Activated T-cell treated with anti-CD3 and anti-CD28 coated beads, Interleukin-2, amount 50 U/mL, for 72 hours (primary cell): ENCODE measurements around the gene ANKFN1. TPM values are rescaled to one million over a fixed set of nuclear protein-coding genes. Genes with fewer than 3 reads are reported as not detected.
"Not testable (repeated sequence)": the region's sequence is repeated elsewhere in the genome, so short reads cannot be mapped to it uniquely, and the experiment has no call there.

Experiments used
- ATAC-seq, 2 donors: fragments of 150-1000 bp; cut with Tn5 transposase; replicated peaks in 1 of 2; 2 replicates each; pipeline ENCODE4 v1.10.0; 2021; ENCODE audit warnings: moderate library complexity in 2 of 2, mild to moderate bottlenecking in 1 of 2
- DNase-seq, 2 donors: peaks; one replicate each; pipeline ENCODE4 v3.0.0; 2021 to 2022; ENCODE audit warnings: mixed read lengths in 1 of 2
- H3K27ac Mint-ChIP-seq: one replicate; pipeline ENCODE4 v1.8.0; 2022; ENCODE audit warnings: mild to moderate bottlenecking, moderate library complexity, mixed read lengths
- H3K27me3 Mint-ChIP-seq: one replicate; pipeline ENCODE4 v1.8.0; 2022; ENCODE audit warnings: low read depth, mixed read lengths
- H3K36me3 Mint-ChIP-seq, 2 donors: one replicate each; pipeline ENCODE4 v1.8.0; 2022; ENCODE audit warnings: mixed read lengths in 2 of 2, mild to moderate bottlenecking in 1 of 2; ENCODE audit not compliant: insufficient read depth in 2 of 2
- H3K4me1 Mint-ChIP-seq: one replicate; pipeline ENCODE4 v1.8.0; 2022; ENCODE audit warnings: low read depth, mixed read lengths
- H3K4me3 Mint-ChIP-seq, 2 donors: one replicate each; pipeline ENCODE4 v1.8.0; 2022; ENCODE audit warnings: mild to moderate bottlenecking in 2 of 2, mixed read lengths in 2 of 2, moderate library complexity in 2 of 2
- H3K9me3 Mint-ChIP-seq, 2 donors: one replicate each; pipeline ENCODE4 v1.8.0; 2022; ENCODE audit warnings: mixed read lengths in 2 of 2
- total RNA-seq, 2 donors: library from RNA; stranded (reverse); gene quantifications; one replicate each; pipeline ENCODE4 v1.2.3, GENCODE V29; 2022

The ANKFN1 gene
- total RNA-seq, 2 donors from 2014 or later = not detected

GRCh38 chr17:56244268-56244890, 91.1 kb downstream of the ANKFN1 start:
- ATAC-seq (peak; percentile 50 to 53), DNase-seq (no peak)
- no peaks in the 10 kb centered on the region for H3K4me1 Mint-ChIP-seq
- H3K4me3 Mint-ChIP-seq = no peak overlapping the region
- no peak overlapping the region for H3K27ac Mint-ChIP-seq
- H3K27me3 Mint-ChIP-seq = peaks cover 6% of the 10 kb centered on the region
- H3K9me3 Mint-ChIP-seq = no peaks in the 10 kb centered on the region
- no peaks in the 10 kb centered on the region for H3K36me3 Mint-ChIP-seq

- DNase-seq = no peak
- Mint-ChIP-seq H3K9me3 (no peaks in the 10 kb centered on the region), H3K27ac (no peak overlapping the region), H3K36me3 (no peaks in the 10 kb centered on the region), H3K4me3 (no peak overlapping the region), H3K27me3 (peaks cover 6% of the 10 kb centered on the region), H3K4me1 (no peaks in the 10 kb centered on the region)
- no peak for ATAC-seq
These were observed 94.5 kb downstream of the ANKFN1 start for GRCh38 chr17:56247816-56248215.

GRCh38 chr17:56257075-56257474, 103.8 kb downstream of the ANKFN1 start:
- Mint-ChIP-seq H3K36me3 (no peaks in the 10 kb centered on the region), H3K4me1 (no peaks in the 10 kb centered on the region), H3K27ac (no peak overlapping the region), H3K9me3 (no peaks in the 10 kb centered on the region), H3K27me3 (no peaks in the 10 kb centered on the region), H3K4me3 (no peak overlapping the region)
- ATAC-seq (no peak), DNase-seq (no peak)

GRCh38 chr17:56260376-56261002, 107.2 kb downstream of the ANKFN1 start:
- Mint-ChIP-seq H3K36me3 (no peaks in the 10 kb centered on the region), H3K9me3 (no peaks in the 10 kb centered on the region), H3K27me3 (no peaks in the 10 kb centered on the region), H3K4me1 (no peaks in the 10 kb centered on the region), H3K27ac (no peak overlapping the region), H3K4me3 (no peak overlapping the region)
- DNase-seq = no peak
- no peak for ATAC-seq

GRCh38 chr17:56262803-56263202, 109.5 kb downstream of the ANKFN1 start:
- H3K4me1 Mint-ChIP-seq = no peaks in the 10 kb centered on the region
- H3K27me3 Mint-ChIP-seq = no peaks in the 10 kb centered on the region
- DNase-seq = no peak
- H3K4me3 Mint-ChIP-seq = no peak overlapping the region
- H3K9me3 Mint-ChIP-seq = no peaks in the 10 kb centered on the region
- ATAC-seq = no peak
- no peaks in the 10 kb centered on the region for H3K36me3 Mint-ChIP-seq
- H3K27ac Mint-ChIP-seq = no peak overlapping the region

DNA sequence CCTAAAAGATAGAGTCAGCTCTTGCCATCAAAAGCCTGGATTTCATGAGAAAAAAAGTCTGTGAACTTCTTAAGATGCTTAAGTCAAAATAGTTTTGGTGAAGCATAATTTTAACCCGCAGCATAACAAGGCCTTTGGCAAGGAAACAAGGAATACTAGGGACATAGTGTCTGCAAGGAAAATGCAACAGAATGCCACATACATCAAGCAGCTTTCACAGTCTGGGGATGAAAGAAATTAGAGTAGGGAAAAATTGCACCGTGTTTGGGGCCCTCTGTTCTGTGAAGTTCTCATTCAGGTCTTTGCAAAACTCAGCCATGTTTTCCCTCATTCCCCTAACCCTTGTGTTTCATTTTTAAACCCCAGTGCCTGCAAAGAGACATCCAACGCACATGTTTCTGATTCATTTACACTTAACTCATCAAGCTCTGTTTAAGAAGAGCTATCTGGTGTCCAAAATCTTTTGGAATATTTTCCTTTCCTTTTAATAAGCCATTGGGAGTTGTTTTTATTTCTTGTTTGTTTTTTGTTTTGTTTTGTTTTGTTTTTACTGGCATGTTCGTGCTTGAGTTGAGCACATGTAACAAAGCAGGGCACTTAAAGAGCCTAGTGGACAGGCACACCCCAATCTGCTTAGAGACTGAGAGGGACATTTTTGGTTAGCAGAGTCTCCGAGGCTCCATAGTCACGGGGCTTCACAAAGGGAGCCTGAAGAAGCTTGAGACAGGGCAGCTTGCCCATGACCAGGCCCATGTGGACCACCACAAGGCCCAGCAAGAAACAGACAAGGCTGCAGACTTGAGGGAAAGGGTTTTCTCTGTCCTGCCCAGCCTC, 116.5 kb downstream of the ANKFN1 start:
- ATAC-seq (no peak), DNase-seq (no peak)
- Mint-ChIP-seq H3K36me3 (no peaks in the 10 kb centered on the region), H3K4me1 (no peaks in the 10 kb centered on the region), H3K9me3 (no peaks in the 10 kb centered on the region), H3K4me3 (no peak overlapping the region), H3K27ac (no peak overlapping the region), H3K27me3 (no peaks in the 10 kb centered on the region)

GRCh38 chr17:56274491-56274890, 121.2 kb downstream of the ANKFN1 start:
- no peaks in the 10 kb centered on the region for H3K36me3 Mint-ChIP-seq
- H3K4me3 Mint-ChIP-seq = no peak overlapping the region
- H3K4me1 Mint-ChIP-seq = no peaks in the 10 kb centered on the region
- H3K9me3 Mint-ChIP-seq = no peaks in the 10 kb centered on the region
- no peak for DNase-seq
- ATAC-seq = no peak
- no peaks in the 10 kb centered on the region for H3K27me3 Mint-ChIP-seq
- no peak overlapping the region for H3K27ac Mint-ChIP-seq

DNA sequence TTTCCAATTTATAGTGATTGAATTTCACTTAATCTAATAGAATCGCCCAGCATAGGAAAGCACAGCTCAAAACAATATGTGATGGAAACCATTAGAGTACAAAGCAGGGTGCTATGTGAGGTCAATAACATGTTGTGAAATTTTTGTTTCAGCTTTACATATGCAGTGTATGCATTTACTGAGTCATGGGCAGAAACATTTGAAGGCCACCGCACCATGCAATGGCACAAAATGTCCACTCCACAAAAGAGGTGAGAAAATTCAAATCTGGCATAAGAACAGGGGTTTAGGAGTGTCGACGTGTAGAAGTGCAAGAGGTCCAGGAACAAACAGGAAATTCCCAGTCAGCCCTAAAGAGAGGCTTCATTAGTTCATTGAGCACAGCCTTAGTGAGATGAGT, 131.2 kb downstream of the ANKFN1 start:
- ATAC-seq (no peak), DNase-seq (no peak)
- Mint-ChIP-seq H3K27ac (no peak overlapping the region), H3K9me3 (no peaks in the 10 kb centered on the region), H3K36me3 (no peaks in the 10 kb centered on the region), H3K4me3 (no peak overlapping the region), H3K4me1 (no peaks in the 10 kb centered on the region), H3K27me3 (no peaks in the 10 kb centered on the region)

DNA sequence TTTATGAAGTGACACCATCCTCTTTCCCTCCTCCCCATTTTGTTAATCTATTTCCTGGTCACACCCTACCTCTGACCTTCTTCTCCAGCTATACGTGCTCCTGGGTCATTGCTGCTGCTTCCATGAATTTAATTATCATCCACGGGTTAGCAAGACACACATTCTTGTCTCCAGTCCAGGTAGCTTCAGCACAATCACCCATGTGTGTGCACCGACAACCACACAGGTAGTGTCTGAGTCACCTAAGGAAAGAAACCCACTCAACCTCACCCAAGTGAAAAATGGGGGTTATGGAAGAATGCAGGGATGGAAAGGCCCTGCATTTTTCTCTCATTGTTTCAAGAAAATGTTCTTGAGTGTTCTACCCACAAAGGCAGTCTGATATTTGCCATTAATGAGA, 135.5 kb downstream of the ANKFN1 start:
- not testable (repeated sequence) for H3K36me3 Mint-ChIP-seq, H3K27me3 Mint-ChIP-seq, DNase-seq, H3K4me3 Mint-ChIP-seq, H3K27ac Mint-ChIP-seq, H3K9me3 Mint-ChIP-seq, ATAC-seq
- peaks cover 31% of the 10 kb centered on the region for H3K4me1 Mint-ChIP-seq

- Mint-ChIP-seq H3K27me3 (no peaks in the 10 kb centered on the region), H3K27ac (no peak overlapping the region), H3K4me1 (peaks cover 31% of the 10 kb centered on the region), H3K36me3 (no peaks in the 10 kb centered on the region), H3K4me3 (no peak overlapping the region), H3K9me3 (no peaks in the 10 kb centered on the region)
- no peak for ATAC-seq
- DNase-seq = no peak
These were observed 136.0 kb downstream of the ANKFN1 start for GRCh38 chr17:56289321-56289720.

GRCh38 chr17:56290101-56290801, 137.0 kb downstream of the ANKFN1 start:
- no peaks in the 10 kb centered on the region for H3K36me3 Mint-ChIP-seq
- peak overlapping the region; percentile 11 to 31 for H3K4me3 Mint-ChIP-seq
- no peaks in the 10 kb centered on the region for H3K27me3 Mint-ChIP-seq
- peaks cover 31% of the 10 kb centered on the region for H3K4me1 Mint-ChIP-seq
- no peak for ATAC-seq
- H3K27ac Mint-ChIP-seq = peak overlapping the region; percentile 33
- no peaks in the 10 kb centered on the region for H3K9me3 Mint-ChIP-seq
- DNase-seq = no peak

DNA sequence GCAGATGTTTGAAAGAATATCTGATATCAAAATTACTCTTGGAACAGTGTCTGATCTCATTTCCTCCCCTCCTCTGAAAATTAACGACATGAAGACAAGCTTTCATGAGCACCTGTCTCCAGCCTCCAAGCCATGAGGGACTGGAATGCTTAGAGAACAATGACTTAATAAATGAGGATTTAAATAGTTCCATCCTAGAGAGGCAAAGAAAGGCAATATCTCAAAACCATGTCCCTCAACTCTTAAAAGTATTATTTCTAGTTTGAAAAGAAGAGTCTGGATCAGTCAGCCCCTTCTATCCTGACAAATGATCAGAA, 137.5 kb downstream of the ANKFN1 start:
- H3K4me3 Mint-ChIP-seq = peak overlapping the region; percentile 11 to 31
- H3K9me3 Mint-ChIP-seq = no peaks in the 10 kb centered on the region
- H3K27ac Mint-ChIP-seq = peak overlapping the region; percentile 5

GRCh38 chr17:56291226-56291805, 138.0 kb downstream of the ANKFN1 start:
- H3K4me1 Mint-ChIP-seq = peaks cover 31% of the 10 kb centered on the region
- no peaks in the 10 kb centered on the region for H3K9me3 Mint-ChIP-seq
- H3K4me3 Mint-ChIP-seq = no peak overlapping the region
- H3K27ac Mint-ChIP-seq = no peak overlapping the region
- H3K27me3 Mint-ChIP-seq = no peaks in the 10 kb centered on the region
- H3K36me3 Mint-ChIP-seq = no peaks in the 10 kb centered on the region
- no peak for ATAC-seq
- DNase-seq = no peak

More for the DNA sequence above, 137.5 kb downstream of the ANKFN1 start:
- H3K27me3 Mint-ChIP-seq = no peaks in the 10 kb centered on the region
- ATAC-seq = no peak
- DNase-seq = no peak
- H3K4me1 Mint-ChIP-seq = peaks cover 31% of the 10 kb centered on the region
- no peaks in the 10 kb centered on the region for H3K36me3 Mint-ChIP-seq
